Coronary artery (tissue), 2 donors: ENCODE measurements around the gene MYH11.

Experiments
- DNase-seq: peaks from one replicate; pipeline ENCODE4 v3.0.0-alpha.2; 2017; ENCODE audit warnings: low spot score
- H3K27ac ChIP-seq, 2 donors: fragments of 200-600 bp; sonication (generic); one replicate each; pipeline ENCODE4 v1.5.1; 2016 to 2019
- H3K4me3 ChIP-seq: fragments of 200-600 bp; sonication (generic); 2 replicates; pipeline ENCODE4 v1.5.1; 2016; ENCODE audit warnings: mild to moderate bottlenecking, moderate library complexity
- CTCF ChIP-seq: fragments of 200-600 bp; sonication (generic); IDR thresholded peaks from one replicate; pipeline ENCODE4 v1.5.1; 2019; ENCODE audit warnings: antibody characterized with exemption

Gene MYH11

GRCh38 chr16:15749371-15749770 lies 107.5 kb downstream of the MYH11 start:
- H3K27ac ChIP-seq: peak overlapping the region in 1 of 2 donors; percentile 60
- no peak for TF ChIP-seq CTCF
- DNase-seq: no peak
- no peak overlapping the region for H3K4me3 ChIP-seq

GRCh38 chr16:15748654-15749053 lies 108.2 kb downstream of the MYH11 start:
- TF ChIP-seq CTCF: no peak

GRCh38 chr16:15747937-15748336 lies 108.9 kb downstream of the MYH11 start:
- TF ChIP-seq CTCF: no peak
- no peak for DNase-seq
- H3K4me3 ChIP-seq: no peak overlapping the region
- peak overlapping the region in 1 of 2 donors; percentile 53 for H3K27ac ChIP-seq

More at GRCh38 chr16:15748654-15749053, 108.2 kb downstream of the MYH11 start:
- Histone ChIP-seq H3K27ac (peak overlapping the region in 1 of 2 donors; percentile 53), H3K4me3 (no peak overlapping the region)
- no peak for DNase-seq

- H3K4me3 ChIP-seq: no peak overlapping the region
- H3K27ac ChIP-seq: peak overlapping the region in 1 of 2 donors; percentile 15
- no peak for DNase-seq
- TF ChIP-seq CTCF: no peak
These were observed 110.5 kb downstream of the MYH11 start for GRCh38 chr16:15746332-15746731.

- TF ChIP-seq CTCF: no peak
- no peak overlapping the region for H3K4me3 ChIP-seq
- no peak overlapping the region for H3K27ac ChIP-seq
- DNase-seq: no peak
These were observed 113.2 kb downstream of the MYH11 start for GRCh38 chr16:15743657-15744056.

GRCh38 chr16:15742716-15743115 lies 114.1 kb downstream of the MYH11 start:
- Histone ChIP-seq H3K4me3 (no peak overlapping the region), H3K27ac (no peak overlapping the region)
- no peak for TF ChIP-seq CTCF
- no peak for DNase-seq

- Histone ChIP-seq H3K27ac (peak overlapping the region in 1 of 2 donors; percentile 39), H3K4me3 (no peak overlapping the region)
- TF ChIP-seq CTCF: no peak
- DNase-seq: no peak
These were observed 115.5 kb downstream of the MYH11 start for GRCh38 chr16:15741207-15741871.
